ENCODE results near the gene RGL1.

GRCh38 chr1:183871142-183871541 lies 66.2 kb downstream of the RGL1 start:
- TF ChIP-seq POLR2AphosphoS5 (IDR thresholded peaks at IDR 0.05; ENCODE audit: insufficient read depth, low read depth, low read length) (peak; percentile 75), CTCF (IDR thresholded peaks at IDR 0.05; ENCODE audit: extremely low read depth in 1 of 2, insufficient read depth in 1 of 2, low read depth in 1 of 2, low read length in 2 of 2) (no peak), POLR2A (IDR thresholded peaks at IDR 0.05; ENCODE audit: low read depth, low read length) (peak; percentile 62), EZH2 (IDR thresholded peaks at IDR 0.05; ENCODE audit: borderline replicate concordance, low read depth, low read length, severe bottlenecking) (no peak), JUN (IDR thresholded peaks at IDR 0.05; ENCODE audit: borderline replicate concordance, insufficient read depth, insufficient read length, low read depth) (peak; percentile 77), MYC (IDR thresholded peaks at IDR 0.05; ENCODE audit: low read depth, low read length) (no peak), FOS (IDR thresholded peaks at IDR 0.05; ENCODE audit: borderline replicate concordance, insufficient read depth, low read length) (peak; percentile 46), GATA2 (IDR thresholded peaks at IDR 0.05; ENCODE audit: insufficient read depth, insufficient read length, low read depth, low read length) (no peak)
- TF ChIP-seq, protein P1, sequence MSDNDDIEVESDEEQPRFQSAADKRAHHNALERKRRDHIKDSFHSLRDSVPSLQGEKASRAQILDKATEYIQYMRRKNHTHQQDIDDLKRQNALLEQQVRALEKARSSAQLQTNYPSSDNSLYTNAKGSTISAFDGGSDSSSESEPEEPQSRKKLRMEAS (IDR thresholded peaks at IDR 0.05; ENCODE audit: insufficient read depth, insufficient read length): no peak

Measured in endothelial cell of umbilical vein (primary cell).